Measurements from ENCODE around the gene MCU. TPM values are rescaled to one million over a fixed set of nuclear protein-coding genes. Genes with fewer than 3 reads are reported as not detected.

Gene MCU
- total RNA-seq, 1 donor from 2014 or later, result 31.8 TPM

GRCh38 chr10:72841487-72841886 is 149.5 kb downstream of the MCU start:
- no peak overlapping the region for H2AFZ ChIP-seq (ENCODE audit: low read depth, low read length)
- no peaks in the 10 kb centered on the region for H3K9me3 ChIP-seq (ENCODE audit: insufficient read depth, low read depth, low read length)
- H3K4me2 ChIP-seq (ENCODE audit: low read length), result no peak overlapping the region
- no peak for DNase-seq (ENCODE audit: low read depth)
- Mint-ChIP-seq H3K27ac (ENCODE audit: unreplicated experiment) (no peak overlapping the region), H3K9me3 (ENCODE audit: unreplicated experiment) (no peaks in the 10 kb centered on the region), H3K27me3 (ENCODE audit: low read depth, unreplicated experiment) (no peaks in the 10 kb centered on the region), H3K36me3 (ENCODE audit: low read depth, unreplicated experiment) (no peaks in the 10 kb centered on the region), H3K4me1 (ENCODE audit: low read depth, unreplicated experiment) (no peaks in the 10 kb centered on the region), H3K4me3 (ENCODE audit: unreplicated experiment) (no peak overlapping the region)
- H3K4me3 ChIP-seq (ENCODE audit: insufficient read depth, low read depth, low read length), result no peak overlapping the region
- H4K20me1 ChIP-seq (ENCODE audit: insufficient read depth, low read length), result peaks cover 2% of the 10 kb centered on the region
- H3K27ac ChIP-seq (ENCODE audit: low read depth, low read length), result no peak overlapping the region
- H3K4me1 ChIP-seq (ENCODE audit: insufficient read depth, low read length), result peaks cover 8% of the 10 kb centered on the region
- H3K79me2 ChIP-seq (ENCODE audit: insufficient read depth, low read length), result peaks cover 2% of the 10 kb centered on the region
- H3K9ac ChIP-seq (ENCODE audit: low read length), result no peak overlapping the region
- no peaks in the 10 kb centered on the region for H3K27me3 ChIP-seq (ENCODE audit: insufficient read depth, low read length)
- FAIRE-seq, result no peak
- TF ChIP-seq CTCF (IDR thresholded peaks at IDR 0.05; ENCODE audit: insufficient read depth, low read depth, low read length) (no peak), EZH2 (IDR thresholded peaks at IDR 0.05; ENCODE audit: insufficient read depth, low read length) (no peak)
- no peaks in the 10 kb centered on the region for H3K36me3 ChIP-seq (ENCODE audit: insufficient read depth, low read length)

GRCh38 chr10:72842164-72842563 is 150.2 kb downstream of the MCU start:
- no peak for FAIRE-seq
- peaks cover 12% of the 10 kb centered on the region for H3K4me1 ChIP-seq (ENCODE audit: insufficient read depth, low read length)
- H3K9me3 Mint-ChIP-seq (ENCODE audit: unreplicated experiment), result no peaks in the 10 kb centered on the region
- H3K4me3 ChIP-seq (ENCODE audit: insufficient read depth, low read depth, low read length), result no peak overlapping the region
- no peak overlapping the region for H3K4me3 Mint-ChIP-seq (ENCODE audit: unreplicated experiment)
- H2AFZ ChIP-seq (ENCODE audit: low read depth, low read length), result no peak overlapping the region
- no peaks in the 10 kb centered on the region for H3K27me3 ChIP-seq (ENCODE audit: insufficient read depth, low read length)
- no peaks in the 10 kb centered on the region for H3K9me3 ChIP-seq (ENCODE audit: insufficient read depth, low read depth, low read length)
- no peaks in the 10 kb centered on the region for H3K4me1 Mint-ChIP-seq (ENCODE audit: low read depth, unreplicated experiment)
- TF ChIP-seq EZH2 (IDR thresholded peaks at IDR 0.05; ENCODE audit: insufficient read depth, low read length), result no peak
- no peak for TF ChIP-seq CTCF (IDR thresholded peaks at IDR 0.05; ENCODE audit: insufficient read depth, low read depth, low read length)
- no peak overlapping the region for H3K27ac Mint-ChIP-seq (ENCODE audit: unreplicated experiment)
- peaks cover 2% of the 10 kb centered on the region for H4K20me1 ChIP-seq (ENCODE audit: insufficient read depth, low read length)
- no peaks in the 10 kb centered on the region for H3K36me3 ChIP-seq (ENCODE audit: insufficient read depth, low read length)
- no peak overlapping the region for H3K27ac ChIP-seq (ENCODE audit: low read depth, low read length)
- no peaks in the 10 kb centered on the region for H3K36me3 Mint-ChIP-seq (ENCODE audit: low read depth, unreplicated experiment)
- peaks cover 2% of the 10 kb centered on the region for H3K79me2 ChIP-seq (ENCODE audit: insufficient read depth, low read length)
- H3K27me3 Mint-ChIP-seq (ENCODE audit: low read depth, unreplicated experiment), result no peaks in the 10 kb centered on the region
- no peak overlapping the region for H3K4me2 ChIP-seq (ENCODE audit: low read length)
- DNase-seq (ENCODE audit: low read depth), result no peak
- H3K9ac ChIP-seq (ENCODE audit: low read length), result no peak overlapping the region

- FAIRE-seq, result no peak
These were observed 154.3 kb downstream of the MCU start for GRCh38 chr10:72846238-72846637.

More at GRCh38 chr10:72846238-72846637, 154.3 kb downstream of the MCU start:
- TF ChIP-seq CTCF (IDR thresholded peaks at IDR 0.05; ENCODE audit: insufficient read depth, low read depth, low read length) (no peak), EZH2 (IDR thresholded peaks at IDR 0.05; ENCODE audit: insufficient read depth, low read length) (no peak)
- DNase-seq (ENCODE audit: low read depth), result peak; percentile 87
- H2AFZ ChIP-seq (ENCODE audit: low read depth, low read length), result peak overlapping the region; percentile 55
- H3K4me3 ChIP-seq (ENCODE audit: insufficient read depth, low read depth, low read length), result no peak overlapping the region
- H3K4me1 ChIP-seq (ENCODE audit: insufficient read depth, low read length), result peaks cover 12% of the 10 kb centered on the region
- peak overlapping the region; percentile 61 for H3K4me2 ChIP-seq (ENCODE audit: low read length)
- no peaks in the 10 kb centered on the region for H3K9me3 ChIP-seq (ENCODE audit: insufficient read depth, low read depth, low read length)
- H3K4me3 Mint-ChIP-seq (ENCODE audit: unreplicated experiment), result no peak overlapping the region
- peaks cover 2% of the 10 kb centered on the region for H4K20me1 ChIP-seq (ENCODE audit: insufficient read depth, low read length)
- no peaks in the 10 kb centered on the region for H3K9me3 Mint-ChIP-seq (ENCODE audit: unreplicated experiment)
- H3K79me2 ChIP-seq (ENCODE audit: insufficient read depth, low read length), result peaks cover 2% of the 10 kb centered on the region
- H3K27me3 Mint-ChIP-seq (ENCODE audit: low read depth, unreplicated experiment), result no peaks in the 10 kb centered on the region
- H3K27ac ChIP-seq (ENCODE audit: low read depth, low read length), result peak overlapping the region; percentile 13
- H3K27ac Mint-ChIP-seq (ENCODE audit: unreplicated experiment), result no peak overlapping the region
- peaks cover 2% of the 10 kb centered on the region for H3K36me3 Mint-ChIP-seq (ENCODE audit: low read depth, unreplicated experiment)
- no peaks in the 10 kb centered on the region for H3K27me3 ChIP-seq (ENCODE audit: insufficient read depth, low read length)
- H3K9ac ChIP-seq (ENCODE audit: low read length), result no peak overlapping the region
- H3K36me3 ChIP-seq (ENCODE audit: insufficient read depth, low read length), result no peaks in the 10 kb centered on the region
- no peaks in the 10 kb centered on the region for H3K4me1 Mint-ChIP-seq (ENCODE audit: low read depth, unreplicated experiment)
